Fibroblast of lung (primary cell): Measurements from ENCODE around the gene ZKSCAN4. TPM values are rescaled to one million over a fixed set of nuclear protein-coding genes. Genes with fewer than 3 reads are reported as not detected.

Experiments
- DNase-seq, 2 donors: peaks; one replicate each; pipeline versions ENCODE4 v3.0.0 to v3.0.0-alpha.2; 2010; ENCODE audit warnings: low read depth in 2 of 2
- H2AFZ ChIP-seq: 2 replicates; pipeline ENCODE4 v1.5.1; 2012; ENCODE audit warnings: low read length, control low read depth, inconsistent platforms
- H3K27ac ChIP-seq: 2 replicates; pipeline ENCODE4 v1.5.1; 2011; ENCODE audit warnings: low read length, control low read depth; ENCODE audit not compliant: insufficient read depth
- H3K27me3 ChIP-seq: 2 replicates; pipeline ENCODE4 v1.5.1; 2011; ENCODE audit warnings: mild to moderate bottlenecking, low read length; ENCODE audit not compliant: control insufficient read depth, insufficient read depth
- H3K36me3 ChIP-seq: 2 replicates; pipeline ENCODE4 v1.5.1; 2011; ENCODE audit warnings: low read length; ENCODE audit not compliant: control insufficient read depth, insufficient read depth
- H3K4me1 ChIP-seq: 2 replicates; pipeline ENCODE4 v1.5.1; 2011; ENCODE audit warnings: low read length; ENCODE audit not compliant: control insufficient read depth, insufficient read depth; ENCODE audit errors: extremely low read depth
- H3K4me2 ChIP-seq: 2 replicates; pipeline ENCODE4 v1.5.1; 2011; ENCODE audit warnings: low read length, control low read depth; ENCODE audit not compliant: insufficient read depth; ENCODE audit errors: extremely low read depth
- H3K4me3 ChIP-seq, 4 experiments: fragments of 200-600 bp in 1 of 4; sonication (generic) in 1 of 4; replicated peaks in 1 of 4; 2 replicates each; pipeline ENCODE4 v1.5.1; 2011 to 2016; ENCODE audit warnings: low read length in 4 of 4, low read depth in 3 of 4, mild to moderate bottlenecking in 3 of 4, control low read depth in 2 of 4, inconsistent platforms in 1 of 4, mixed read lengths in 1 of 4; ENCODE audit not compliant: insufficient read depth in 1 of 4; ENCODE audit errors: control extremely low read depth in 1 of 4
- H3K79me2 ChIP-seq: 2 replicates; pipeline ENCODE4 v1.5.1; 2012; ENCODE audit warnings: mild to moderate bottlenecking, low read length, inconsistent platforms; ENCODE audit not compliant: control insufficient read depth, insufficient read depth
- H3K9ac ChIP-seq: 2 replicates; pipeline ENCODE4 v1.5.1; 2011; ENCODE audit warnings: mild to moderate bottlenecking, low read length, control low read depth; ENCODE audit not compliant: insufficient read depth
- H3K9me3 ChIP-seq: 2 replicates; pipeline ENCODE4 v1.5.1; 2012; ENCODE audit warnings: low read depth, low read length; ENCODE audit not compliant: control insufficient read depth, insufficient read depth
- H4K20me1 ChIP-seq: 2 replicates; pipeline ENCODE4 v1.5.1; 2011; ENCODE audit warnings: low read length; ENCODE audit not compliant: control insufficient read depth, insufficient read depth; ENCODE audit errors: extremely low read depth
- CTCF ChIP-seq, 2 donors: IDR thresholded peaks in 1 of 2; conservative IDR thresholded peaks in 1 of 2; 1 replicate in 1 of 2; 2 replicates in 1 of 2; pipeline ENCODE4 v1.5.1; 2011 to 2012; ENCODE audit warnings: low read length in 2 of 2, control low read depth in 1 of 2, inconsistent platforms in 1 of 2, low read depth in 1 of 2, mild to moderate bottlenecking in 1 of 2
- EZH2 ChIP-seq: IDR thresholded peaks from 2 replicates; pipeline ENCODE4 v1.5.1; 2012; ENCODE audit warnings: low read length, control low read depth, mild to moderate bottlenecking; ENCODE audit errors: missing control alignments
- polyA plus RNA-seq, 2 donors: library from polyadenylated mRNA; depleted of rRNA in 1 of 2; stranded (reverse) in 1 of 2; unstranded in 1 of 2; fragments of >200 nt; gene quantifications; 2 replicates each; pipeline ENCODE4 v1.2.1, GENCODE V29; 2011 to 2012; ENCODE audit warnings: missing spikeins in 1 of 2
- total RNA-seq: library from RNA; depleted of rRNA; stranded (reverse); fragments of >200 nt; gene quantifications from 2 replicates; pipeline ENCODE4 v1.2.1, GENCODE V29; 2014

Gene ZKSCAN4
- total and polyA plus RNA-seq, 2 donors (not counting 1 experiment from before 2014, with no cell fraction given) = 4.4 to 7.3 TPM

- H2AFZ ChIP-seq = peak overlapping the region; percentile 8
- no peaks in the 10 kb centered on the region for H3K36me3 ChIP-seq
- H3K4me3 ChIP-seq = peak overlapping the region in 2 of 4 experiments; percentile 8 to 44
- H4K20me1 ChIP-seq = no peaks in the 10 kb centered on the region
- H3K9ac ChIP-seq = no peak overlapping the region
- no peak overlapping the region for H3K4me2 ChIP-seq
- H3K79me2 ChIP-seq = no peaks in the 10 kb centered on the region
- no peak for TF ChIP-seq EZH2
- TF ChIP-seq CTCF (conservative IDR thresholded peaks at IDR 0.05 in 1 of 2, IDR thresholded peaks at IDR 0.05 in 1 of 2; ENCODE audit: low read depth in 1 of 2, low read length in 2 of 2) = no peak
- DNase-seq = peak in 1 of 2 donors; percentile 46
- no peaks in the 10 kb centered on the region for H3K9me3 ChIP-seq
- no peak overlapping the region for H3K27ac ChIP-seq
- peaks cover 2% of the 10 kb centered on the region for H3K4me1 ChIP-seq
- peaks cover 12% of the 10 kb centered on the region for H3K27me3 ChIP-seq
These were observed 36.6 kb downstream of the ZKSCAN4 start for GRCh38 chr6:28215425-28215824.

- no peak for TF ChIP-seq EZH2
- no peak for TF ChIP-seq CTCF (conservative IDR thresholded peaks at IDR 0.05 in 1 of 2, IDR thresholded peaks at IDR 0.05 in 1 of 2; ENCODE audit: low read depth in 1 of 2, low read length in 2 of 2)
- H3K9ac ChIP-seq = no peak overlapping the region
- peak overlapping the region; percentile 51 for H3K4me2 ChIP-seq
- no peak overlapping the region for H3K27ac ChIP-seq
- no peaks in the 10 kb centered on the region for H3K36me3 ChIP-seq
- H2AFZ ChIP-seq = no peak overlapping the region
- no peaks in the 10 kb centered on the region for H3K9me3 ChIP-seq
- no peak for DNase-seq
- no peaks in the 10 kb centered on the region for H3K79me2 ChIP-seq
- peaks cover under 1% of the 10 kb centered on the region for H3K4me1 ChIP-seq
- peak overlapping the region in 2 of 4 experiments; percentile 64 to 70 for H3K4me3 ChIP-seq
- H3K27me3 ChIP-seq = peaks cover 18% of the 10 kb centered on the region
- H4K20me1 ChIP-seq = no peaks in the 10 kb centered on the region
These were observed 38.9 kb downstream of the ZKSCAN4 start for GRCh38 chr6:28213213-28213523.

- Histone ChIP-seq H3K36me3 (no peaks in the 10 kb centered on the region), H3K27ac (no peak overlapping the region), H3K9me3 (no peaks in the 10 kb centered on the region), H3K27me3 (peaks cover 18% of the 10 kb centered on the region), H4K20me1 (no peaks in the 10 kb centered on the region), H2AFZ (peak overlapping the region; percentile 63), H3K4me3 (peak overlapping the region; percentile 47 to 70 (median 59)), H3K4me1 (no peaks in the 10 kb centered on the region), H3K9ac (no peak overlapping the region), H3K79me2 (no peaks in the 10 kb centered on the region), H3K4me2 (peak overlapping the region; percentile 92)
- TF ChIP-seq CTCF (conservative IDR thresholded peaks at IDR 0.05 in 1 of 2, IDR thresholded peaks at IDR 0.05 in 1 of 2; ENCODE audit: low read depth in 1 of 2, low read length in 2 of 2) (no peak), EZH2 (no peak)
- DNase-seq = peak; percentile 83 to 90
These were observed 39.4 kb downstream of the ZKSCAN4 start for GRCh38 chr6:28212510-28213212.
